A549 (cell line): ENCODE data around the gene PXK.

Source experiments
- CHD2 ChIP-seq: fragments of 150-350 bp; IDR thresholded peaks from 2 replicates; pipeline ENCODE4 v1.6.1; 2014; ENCODE audit warnings: low read length; ENCODE audit not compliant: partially characterized antibody
- CHD4 ChIP-seq: fragments of 200-600 bp; sonication (generic); IDR thresholded peaks from 2 replicates; pipeline ENCODE4 v1.6.1; 2016; ENCODE audit warnings: antibody characterized with exemption, mild to moderate bottlenecking, borderline replicate concordance
- FOSL2 ChIP-seq, 2 experiments: fragments of 450-650 bp in 1 of 2; fragments of >200 bp in 1 of 2; sonication (Bioruptor Twin) in 1 of 2; formaldehyde crosslinking; IDR thresholded peaks; 2 replicates each; pipeline versions ENCODE4 v1.5.0 to v1.6.1; 2016 to 2020; ENCODE audit warnings: mild to moderate bottlenecking in 1 of 2, moderate library complexity in 1 of 2
- POLR2A ChIP-seq: IDR thresholded peaks from 2 replicates; pipeline ENCODE4 v1.6.1; 2012; ENCODE audit warnings: mild to moderate bottlenecking, low read length
- RCOR1 ChIP-seq: fragments of 150-350 bp; IDR thresholded peaks from 2 replicates; pipeline ENCODE4 v1.6.1; 2014; ENCODE audit warnings: antibody characterized with exemption, low read length, low read depth
- RFX5 ChIP-seq: fragments of 450-650 bp; IDR thresholded peaks from 2 replicates; pipeline ENCODE4 v1.7.1; 2014; ENCODE audit warnings: antibody characterized with exemption, mild to moderate bottlenecking, moderate library complexity
- TP53 ChIP-seq: fragments of 250-450 bp; sonication (Bioruptor Pico); IDR thresholded peaks from 2 replicates; pipeline ENCODE4 v1.5.0; 2021; ENCODE audit warnings: mild to moderate bottlenecking, moderate library complexity
- ZNF302 ChIP-seq: fragments of 250-450 bp; sonication (Bioruptor Pico); IDR thresholded peaks from 2 replicates; pipeline ENCODE4 v1.9.0; 2021; ENCODE audit warnings: inconsistent platforms, mild to moderate bottlenecking, moderate library complexity
- TF ChIP-seq, protein P1 (sequence below): fragments of 450-650 bp; IDR thresholded peaks from 2 replicates; pipeline ENCODE4 v1.6.1; 2014; ENCODE audit warnings: antibody characterized with exemption
- TF ChIP-seq, protein P2 (sequence below): fragments of >200 bp; sonication (Bioruptor Twin); formaldehyde crosslinking; IDR thresholded peaks from 3 replicates; pipeline ENCODE4 v1.5.1; 2016

DNA sequence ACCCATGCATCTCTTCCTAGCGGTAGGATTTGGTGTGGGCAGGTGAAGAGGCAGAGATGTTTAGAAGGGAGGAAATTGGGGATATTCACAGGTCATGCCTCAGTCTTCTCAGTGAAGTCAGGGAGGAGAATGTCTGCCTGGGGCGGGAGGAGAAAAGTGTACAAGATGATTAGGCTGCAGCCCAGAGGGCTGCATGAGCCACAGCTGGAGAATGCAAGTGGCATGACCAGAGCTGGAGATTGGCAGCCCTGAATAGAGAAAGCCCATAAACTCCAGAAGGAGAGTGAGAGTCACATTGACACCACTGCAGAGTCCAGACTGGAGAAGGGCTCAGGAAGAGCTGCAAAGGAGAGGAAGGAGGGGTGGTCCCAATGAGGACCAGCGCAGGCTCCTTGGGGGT, 78.3 kb downstream of the PXK start:
- TF ChIP-seq, protein P1, sequence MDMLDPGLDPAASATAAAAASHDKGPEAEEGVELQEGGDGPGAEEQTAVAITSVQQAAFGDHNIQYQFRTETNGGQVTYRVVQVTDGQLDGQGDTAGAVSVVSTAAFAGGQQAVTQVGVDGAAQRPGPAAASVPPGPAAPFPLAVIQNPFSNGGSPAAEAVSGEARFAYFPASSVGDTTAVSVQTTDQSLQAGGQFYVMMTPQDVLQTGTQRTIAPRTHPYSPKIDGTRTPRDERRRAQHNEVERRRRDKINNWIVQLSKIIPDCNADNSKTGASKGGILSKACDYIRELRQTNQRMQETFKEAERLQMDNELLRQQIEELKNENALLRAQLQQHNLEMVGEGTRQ, result no peak
- TF ChIP-seq RFX5 (no peak), ZNF302 (CRISPR knock-in tag) (no peak), POLR2A (no peak), TP53 (CRISPR knock-in tag) (no peak), CHD4 (no peak), CHD2 (no peak), FOSL2 (IDR thresholded peaks at IDR 0.05) (no peak), FOSL2 (CRISPR knock-in tag; IDR thresholded peaks at IDR 0.05) (no peak), RCOR1 (no peak)
- TF ChIP-seq, protein P2, sequence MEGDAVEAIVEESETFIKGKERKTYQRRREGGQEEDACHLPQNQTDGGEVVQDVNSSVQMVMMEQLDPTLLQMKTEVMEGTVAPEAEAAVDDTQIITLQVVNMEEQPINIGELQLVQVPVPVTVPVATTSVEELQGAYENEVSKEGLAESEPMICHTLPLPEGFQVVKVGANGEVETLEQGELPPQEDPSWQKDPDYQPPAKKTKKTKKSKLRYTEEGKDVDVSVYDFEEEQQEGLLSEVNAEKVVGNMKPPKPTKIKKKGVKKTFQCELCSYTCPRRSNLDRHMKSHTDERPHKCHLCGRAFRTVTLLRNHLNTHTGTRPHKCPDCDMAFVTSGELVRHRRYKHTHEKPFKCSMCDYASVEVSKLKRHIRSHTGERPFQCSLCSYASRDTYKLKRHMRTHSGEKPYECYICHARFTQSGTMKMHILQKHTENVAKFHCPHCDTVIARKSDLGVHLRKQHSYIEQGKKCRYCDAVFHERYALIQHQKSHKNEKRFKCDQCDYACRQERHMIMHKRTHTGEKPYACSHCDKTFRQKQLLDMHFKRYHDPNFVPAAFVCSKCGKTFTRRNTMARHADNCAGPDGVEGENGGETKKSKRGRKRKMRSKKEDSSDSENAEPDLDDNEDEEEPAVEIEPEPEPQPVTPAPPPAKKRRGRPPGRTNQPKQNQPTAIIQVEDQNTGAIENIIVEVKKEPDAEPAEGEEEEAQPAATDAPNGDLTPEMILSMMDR, result no peak
